Urinary bladder (tissue), 4 donors: ENCODE data around the gene ACSF3. TPM values are rescaled to one million over a fixed set of nuclear protein-coding genes. Genes with fewer than 3 reads are reported as not detected.

Experiments used
- DNase-seq: peaks from one replicate; pipeline ENCODE4 v3.0.0-alpha.2; 2015; ENCODE audit errors: extremely low spot score
- H3K27ac ChIP-seq: one replicate; pipeline ENCODE4 v1.5.1; 2013; ENCODE audit warnings: low read depth, mild to moderate bottlenecking, moderate library complexity
- H3K36me3 ChIP-seq: one replicate; pipeline ENCODE4 v1.6.1; 2013; ENCODE audit warnings: mild to moderate bottlenecking, moderate library complexity; ENCODE audit not compliant: insufficient read depth
- H3K4me1 ChIP-seq: one replicate; pipeline ENCODE4 v1.6.1; 2013; ENCODE audit warnings: mild to moderate bottlenecking, moderate library complexity; ENCODE audit not compliant: insufficient read depth
- H3K4me3 ChIP-seq: one replicate; pipeline ENCODE4 v1.5.1; 2013; ENCODE audit warnings: low read depth, low read length
- WGBS: extraction: QIAGEN DNeasy Blood & Tissue Kit; methylation state at CpG from one replicate; pipeline ENCODE4 v1.1.7; 2013; 5-methylcytosine and 5-hydroxymethylcytosine counted together
- polyA plus RNA-seq: library from polyadenylated mRNA; stranded (reverse); fragments of 200-250 nt; gene quantifications from one replicate; pipeline ENCODE4 v1.2.3, GENCODE V29; 2013
- total RNA-seq: library from RNA; depleted of rRNA; stranded (reverse); fragments of >200 nt; gene quantifications from one replicate; pipeline ENCODE4 v1.2.3, GENCODE V29; 2014
- donor health status: healthy with polysubstance abuse.
- donor health status: healthy.

ACSF3 gene
- total and polyA plus RNA-seq, 2 donors, result 19.1 to 19.7 TPM

DNA sequence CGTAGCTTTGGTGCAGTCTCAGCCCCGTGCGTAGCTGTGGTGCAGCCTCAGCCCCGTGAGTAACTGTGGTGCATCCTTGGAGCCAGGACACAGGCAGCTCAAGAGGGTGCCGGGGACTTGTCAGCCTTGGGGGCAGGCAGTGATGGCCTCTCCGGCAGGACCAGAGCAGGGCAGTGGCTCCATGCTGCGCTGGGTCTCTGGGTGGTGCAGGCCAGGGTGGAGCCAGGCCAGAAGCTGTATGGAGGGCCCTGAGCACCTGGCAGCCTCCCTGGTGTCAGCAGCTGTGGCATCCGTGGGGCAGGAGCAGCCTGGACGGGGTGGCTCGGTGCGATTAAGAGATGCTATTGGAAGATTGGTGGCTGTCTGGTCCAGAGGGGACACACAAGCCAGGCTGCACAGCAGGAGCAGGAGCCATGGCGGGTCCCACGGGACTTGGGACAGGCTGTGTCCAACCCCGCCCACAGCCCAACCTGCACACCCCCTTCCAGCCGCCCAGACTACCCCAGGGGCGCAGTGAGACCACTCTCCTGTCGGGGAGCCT is 49.6 kb downstream of the ACSF3 start:
- H3K4me3 ChIP-seq, result no peak overlapping the region
- H3K36me3 ChIP-seq, result no peaks in the 10 kb centered on the region
- 96% methylated on average over 17 of the region's 17 CpGs for WGBS
- H3K27ac ChIP-seq, result no peak overlapping the region
- no peaks in the 10 kb centered on the region for H3K4me1 ChIP-seq
- DNase-seq, result no peak

DNA sequence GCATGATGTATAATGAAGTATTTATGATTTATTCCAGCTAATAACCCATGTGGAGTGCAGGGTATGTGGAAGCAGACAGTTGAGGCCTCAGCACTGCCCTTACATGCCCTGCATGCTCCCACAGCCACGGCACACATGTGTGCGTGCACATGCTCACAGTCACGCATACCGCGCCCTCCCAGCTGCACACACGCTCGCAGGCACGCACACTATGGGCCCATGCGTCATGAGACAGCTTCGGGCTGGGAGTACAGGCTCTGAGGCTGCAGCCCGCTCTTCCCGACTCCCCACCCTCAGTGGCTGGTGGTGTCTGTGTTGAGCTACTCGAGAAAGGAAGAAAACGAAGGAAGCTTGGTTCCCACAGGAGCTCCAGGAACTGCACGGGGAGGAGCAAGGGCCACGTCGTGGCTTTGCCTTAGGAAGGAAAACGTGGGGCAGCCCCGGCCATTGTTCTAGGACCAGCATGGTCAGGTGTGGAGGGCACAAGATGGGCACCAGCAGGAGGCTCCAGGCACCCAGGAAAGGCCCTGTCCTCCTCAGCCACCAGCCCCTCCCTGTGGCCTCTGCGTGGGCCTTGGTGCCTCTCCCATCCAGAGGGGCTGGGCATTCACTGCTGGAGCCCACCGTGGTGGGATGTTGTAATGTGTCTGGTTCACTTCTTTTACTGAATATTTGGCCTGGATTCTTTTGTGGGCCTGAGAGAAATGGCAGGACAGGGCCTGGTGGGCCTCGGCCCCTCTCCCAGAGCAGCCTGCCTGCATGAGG is 50.4 kb downstream of the ACSF3 start:
- H3K27ac ChIP-seq, result no peak overlapping the region
- DNase-seq, result no peak
- H3K4me1 ChIP-seq, result no peaks in the 10 kb centered on the region
- 92% methylated on average over 22 of the region's 22 CpGs for WGBS
- no peaks in the 10 kb centered on the region for H3K36me3 ChIP-seq
- H3K4me3 ChIP-seq, result no peak overlapping the region

DNA sequence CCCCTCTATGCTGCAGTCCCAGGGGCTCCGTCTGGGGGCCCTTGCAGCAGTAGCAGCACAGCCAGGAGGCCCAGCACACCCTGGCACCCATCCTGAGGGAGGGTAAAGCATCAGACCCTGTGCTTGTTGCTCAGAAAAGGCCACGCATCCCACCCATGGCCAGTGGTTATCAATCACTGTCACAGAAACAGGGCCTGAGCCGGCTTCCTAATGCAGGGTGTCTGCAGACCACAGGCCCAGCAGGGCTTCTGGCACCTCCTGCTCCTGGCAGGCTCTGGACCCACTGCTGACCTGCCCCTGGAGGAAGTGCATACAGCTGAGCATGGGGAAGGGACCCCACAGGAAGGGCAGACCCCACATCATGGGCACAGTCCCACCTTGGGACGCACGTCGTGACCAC is 51.0 kb downstream of the ACSF3 start:
- Histone ChIP-seq H3K4me1 (no peaks in the 10 kb centered on the region), H3K36me3 (no peaks in the 10 kb centered on the region), H3K4me3 (no peak overlapping the region), H3K27ac (no peak overlapping the region)
- no peak for DNase-seq
- 91% methylated on average over 6 of the region's 6 CpGs for WGBS

DNA sequence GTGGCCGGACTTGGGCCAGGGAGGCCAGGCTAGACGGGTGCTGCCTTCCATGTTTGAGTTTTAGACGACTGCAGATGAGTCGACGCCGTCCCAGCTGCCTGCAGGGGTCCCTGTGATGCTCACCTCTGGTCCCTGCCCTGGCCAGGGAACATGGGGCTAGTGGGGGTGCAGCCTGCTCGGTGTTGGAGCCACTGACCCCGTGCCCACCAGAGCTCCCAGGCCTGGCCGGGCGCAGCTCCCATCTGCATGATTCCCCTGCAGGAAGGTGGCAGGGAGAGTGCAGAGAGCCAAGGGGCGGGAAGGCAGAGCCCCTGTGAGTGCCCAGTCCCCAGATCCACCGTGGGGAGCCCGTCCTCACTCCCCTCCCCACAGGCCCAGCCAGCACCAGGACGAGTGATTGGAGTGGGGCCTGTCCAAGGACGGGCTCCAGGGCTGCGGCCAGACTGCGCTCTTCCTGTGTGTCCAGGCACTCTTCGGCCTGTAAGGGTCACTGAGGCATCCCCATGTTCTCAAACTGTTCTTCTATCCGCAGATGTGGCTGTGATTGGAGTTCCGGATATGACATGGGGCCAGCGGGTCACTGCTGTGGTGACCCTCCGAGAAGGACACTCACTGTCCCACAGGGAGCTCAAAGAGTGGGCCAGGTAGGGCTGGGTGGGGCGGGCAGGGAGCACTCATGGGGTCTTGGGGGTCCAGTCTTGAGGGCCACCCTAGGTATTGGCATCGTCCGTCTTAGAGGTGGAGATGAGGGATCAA is 51.9 kb downstream of the ACSF3 start:
- 95% methylated on average over 25 of the region's 25 CpGs for WGBS

DNA sequence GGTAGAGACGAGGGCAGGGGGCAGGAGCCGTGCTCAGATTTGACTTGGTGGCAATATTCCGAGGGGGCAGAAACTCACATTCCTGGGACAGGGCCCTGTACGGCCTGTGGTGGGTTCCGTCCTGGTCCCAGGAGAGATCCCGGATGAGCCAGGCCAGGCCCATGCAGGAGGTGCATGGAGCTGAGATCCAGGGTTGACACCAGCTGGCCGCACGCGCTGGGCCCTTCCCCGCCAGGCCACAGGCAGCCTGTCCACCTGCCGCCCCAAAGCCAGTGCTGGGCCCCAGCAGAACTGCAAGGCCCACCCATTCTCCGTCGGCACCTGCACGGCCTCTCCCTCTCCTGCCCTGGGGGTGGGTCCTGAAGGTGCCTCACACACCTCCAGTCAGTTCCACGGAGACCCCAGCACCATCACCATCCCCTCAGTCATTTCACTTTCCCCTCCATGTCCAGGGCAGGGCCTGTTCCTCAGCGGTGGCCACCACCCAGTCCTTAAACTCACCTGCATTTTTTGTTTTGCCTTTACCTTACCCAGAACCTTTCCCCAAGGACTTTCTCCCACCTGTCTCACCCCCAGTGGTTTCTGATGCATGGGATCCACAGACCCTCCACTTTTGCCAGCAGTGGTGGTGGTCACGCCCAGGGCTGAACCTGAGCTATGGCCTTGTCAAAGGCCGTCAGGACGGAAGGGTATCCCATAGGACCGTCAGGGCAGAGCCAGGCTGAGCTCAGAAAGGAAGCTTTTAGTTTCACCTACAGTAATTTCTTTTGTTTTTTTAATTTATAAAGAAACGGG is 52.8 kb downstream of the ACSF3 start:
- 97% methylated on average over 21 of the region's 21 CpGs for whole genome bisulfite sequencing
- H3K27ac ChIP-seq, result no peak overlapping the region
- no peak for DNase-seq
- H3K4me3 ChIP-seq, result no peak overlapping the region
- H3K4me1 ChIP-seq, result no peaks in the 10 kb centered on the region
- H3K36me3 ChIP-seq, result no peaks in the 10 kb centered on the region

More for the DNA sequence above, 51.9 kb downstream of the ACSF3 start:
- Histone ChIP-seq H3K4me1 (no peaks in the 10 kb centered on the region), H3K36me3 (no peaks in the 10 kb centered on the region), H3K27ac (no peak overlapping the region), H3K4me3 (no peak overlapping the region)
- DNase-seq, result no peak

DNA sequence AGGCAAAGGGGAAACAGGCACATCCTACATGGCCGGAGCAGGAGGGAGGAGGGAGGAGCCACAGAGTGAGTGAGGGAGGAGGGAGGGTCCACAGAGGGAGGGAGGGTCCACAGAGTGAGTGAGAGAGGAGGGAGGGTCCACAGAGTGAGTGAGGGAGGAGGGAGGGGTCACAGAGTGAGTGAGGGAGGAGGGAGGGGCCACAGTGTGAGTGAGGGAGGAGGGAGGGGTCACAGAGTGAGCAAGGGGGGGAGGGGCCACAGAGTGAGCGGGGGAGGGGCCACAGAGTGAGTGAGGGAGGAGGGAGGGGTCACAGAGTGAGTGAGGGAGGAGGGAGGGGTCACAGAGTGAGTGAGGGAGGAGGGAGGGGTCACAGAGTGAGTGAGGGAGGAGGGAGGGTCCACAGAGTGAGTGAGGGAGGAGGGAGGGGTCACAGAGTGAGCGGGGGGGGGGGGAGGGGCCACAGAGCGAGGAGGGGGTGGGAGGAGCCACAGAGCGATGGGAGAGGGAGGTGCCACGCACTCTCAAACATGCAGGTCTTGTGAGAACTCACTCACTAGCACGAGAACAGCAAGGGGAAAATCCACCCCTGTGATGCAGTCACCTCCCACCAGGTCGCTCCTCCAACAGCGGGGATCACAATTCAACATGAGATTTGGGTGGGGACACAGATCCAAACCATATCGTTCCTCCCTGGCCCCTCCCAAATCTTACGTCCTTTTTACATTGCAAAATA is 53.6 kb downstream of the ACSF3 start:
- no peak overlapping the region for H3K4me3 ChIP-seq
- H3K4me1 ChIP-seq, result no peaks in the 10 kb centered on the region
- 84% methylated on average over 10 of the region's 11 CpGs for WGBS
- H3K36me3 ChIP-seq, result no peaks in the 10 kb centered on the region
- no peak for DNase-seq
- no peak overlapping the region for H3K27ac ChIP-seq

DNA sequence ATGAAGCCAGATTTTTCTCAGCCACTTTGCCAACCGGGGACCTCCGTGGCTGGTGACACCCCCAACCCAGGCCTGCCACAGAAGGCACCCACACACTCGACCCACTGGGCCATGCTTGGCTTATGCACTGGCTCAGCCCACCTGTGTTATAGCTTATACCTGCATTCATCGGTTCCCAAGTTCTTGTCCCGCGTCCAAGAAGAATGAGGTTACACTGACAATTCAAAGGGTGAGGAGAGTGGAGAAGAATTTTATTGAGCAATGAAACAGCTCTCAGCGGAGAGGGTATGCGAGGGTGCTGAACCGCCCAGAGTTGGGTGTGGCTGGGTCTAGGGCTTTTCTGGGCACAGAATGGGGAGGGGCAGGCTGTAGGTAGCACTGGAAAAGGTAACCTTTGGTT is 55.7 kb downstream of the ACSF3 start:
- H3K4me1 ChIP-seq, result no peaks in the 10 kb centered on the region
- no peak overlapping the region for H3K27ac ChIP-seq
- WGBS, result 97% methylated on average over 9 of the region's 9 CpGs
- H3K36me3 ChIP-seq, result no peaks in the 10 kb centered on the region
- H3K4me3 ChIP-seq, result no peak overlapping the region
- DNase-seq, result no peak

DNA sequence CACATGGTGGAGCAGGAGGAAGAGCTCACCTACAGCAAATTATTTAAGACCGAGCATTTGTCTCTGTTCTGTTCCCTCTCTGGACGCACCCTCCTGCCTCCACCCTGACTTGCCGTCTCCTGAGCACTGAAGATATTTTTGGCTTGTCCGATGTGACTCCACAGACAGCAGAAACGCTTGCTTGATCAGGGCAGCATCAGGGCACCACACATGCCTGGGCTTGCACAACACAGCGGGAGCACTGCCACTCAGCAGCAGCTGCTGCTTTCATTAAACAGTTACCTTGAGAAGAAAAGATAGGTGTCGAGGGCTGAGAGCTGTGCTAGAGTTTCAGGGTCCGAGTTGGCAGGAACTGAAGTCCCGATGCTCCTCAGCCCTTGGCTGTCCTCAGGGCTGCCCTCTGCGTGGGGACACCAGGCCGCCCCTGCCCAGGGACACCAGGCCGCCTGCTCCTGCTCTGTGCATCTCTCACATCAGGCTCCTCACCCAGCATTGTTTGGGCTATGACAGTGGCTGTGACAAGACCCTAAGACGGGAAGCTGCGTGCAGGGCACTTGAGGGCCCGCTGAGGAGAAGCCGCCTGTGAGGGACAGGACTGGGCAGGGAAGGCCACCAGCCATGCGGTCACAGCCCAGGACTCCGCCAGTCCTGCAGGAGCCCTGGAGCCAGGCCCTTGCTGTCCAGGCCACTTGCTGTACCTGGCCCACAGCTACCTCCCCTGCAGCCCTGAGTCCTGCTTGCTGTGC is 56.6 kb downstream of the ACSF3 start:
- Histone ChIP-seq H3K36me3 (no peaks in the 10 kb centered on the region), H3K27ac (no peak overlapping the region), H3K4me3 (no peak overlapping the region), H3K4me1 (no peaks in the 10 kb centered on the region)
- WGBS, result 95% methylated on average over 18 of the region's 18 CpGs
- no peak for DNase-seq

DNA sequence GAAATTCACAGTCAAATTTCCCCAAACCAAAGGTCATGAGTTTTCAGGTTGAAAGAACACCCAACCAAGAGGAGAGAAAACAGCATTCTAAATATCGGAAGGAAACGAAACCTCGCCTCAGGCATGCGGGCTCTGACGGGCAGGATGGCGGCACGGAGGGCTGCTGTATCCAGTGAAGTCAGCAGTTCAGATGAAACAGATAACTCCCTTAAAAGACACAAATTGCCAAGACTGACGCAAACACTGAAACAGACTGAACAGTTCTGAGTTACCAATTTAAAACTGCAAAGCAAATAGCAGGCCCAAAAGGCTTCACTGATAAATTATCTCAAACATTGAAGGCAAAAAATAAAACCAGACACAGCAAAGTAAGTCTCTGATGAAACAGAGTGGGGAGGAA is 57.3 kb downstream of the ACSF3 start:
- H3K4me1 ChIP-seq, result no peaks in the 10 kb centered on the region
- no peak for DNase-seq
- H3K36me3 ChIP-seq, result no peaks in the 10 kb centered on the region
- WGBS, result 93% methylated on average over 8 of the region's 8 CpGs
- H3K27ac ChIP-seq, result no peak overlapping the region
- H3K4me3 ChIP-seq, result no peak overlapping the region

DNA sequence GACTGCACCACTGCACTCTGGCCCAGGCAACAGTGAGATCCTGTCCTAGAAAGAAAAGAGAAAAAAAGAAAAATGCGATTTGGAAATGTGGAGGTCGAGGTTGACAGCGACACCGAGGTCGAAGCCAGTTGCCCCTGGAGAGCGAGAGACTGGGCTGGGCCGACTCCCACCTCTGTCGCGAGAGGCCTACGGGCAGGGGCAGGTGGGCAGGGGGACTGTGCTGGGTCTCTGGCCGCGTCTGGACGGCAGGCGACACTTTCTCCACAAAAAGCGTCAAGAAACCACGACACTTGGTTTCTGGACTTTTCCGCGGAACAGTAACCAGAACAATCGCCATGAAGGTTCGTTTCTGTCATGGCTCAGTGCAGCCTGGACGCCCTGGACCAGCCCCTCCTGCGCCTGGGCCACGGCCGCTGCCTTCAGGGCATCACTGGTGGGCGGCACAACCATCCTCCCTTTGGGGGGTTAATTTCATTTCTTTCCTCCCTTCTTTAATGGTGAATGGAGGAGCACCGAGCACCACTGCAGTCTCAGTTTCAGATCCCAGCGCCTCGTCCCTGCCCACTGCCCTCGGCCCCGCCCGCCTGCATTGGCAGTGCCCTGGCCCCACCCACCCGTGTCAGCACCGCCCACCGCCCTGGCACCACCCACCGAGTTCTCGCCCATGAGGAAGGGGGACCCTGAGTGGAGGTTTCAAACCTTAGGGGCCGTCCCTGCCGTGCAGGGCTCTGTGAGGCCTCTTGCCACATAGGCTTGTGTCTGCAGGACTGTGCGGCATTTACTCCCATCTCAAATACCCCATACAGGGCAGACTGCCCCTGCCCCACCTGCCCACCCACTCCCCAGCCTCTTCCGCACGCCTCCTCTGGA is 59.4 kb downstream of the ACSF3 start:
- H3K4me3 ChIP-seq, result no peak overlapping the region
- no peaks in the 10 kb centered on the region for H3K36me3 ChIP-seq
- DNase-seq, result no peak
- H3K4me1 ChIP-seq, result no peaks in the 10 kb centered on the region
- no peak overlapping the region for H3K27ac ChIP-seq
- WGBS, result 87% methylated on average over 41 of the region's 41 CpGs

DNA sequence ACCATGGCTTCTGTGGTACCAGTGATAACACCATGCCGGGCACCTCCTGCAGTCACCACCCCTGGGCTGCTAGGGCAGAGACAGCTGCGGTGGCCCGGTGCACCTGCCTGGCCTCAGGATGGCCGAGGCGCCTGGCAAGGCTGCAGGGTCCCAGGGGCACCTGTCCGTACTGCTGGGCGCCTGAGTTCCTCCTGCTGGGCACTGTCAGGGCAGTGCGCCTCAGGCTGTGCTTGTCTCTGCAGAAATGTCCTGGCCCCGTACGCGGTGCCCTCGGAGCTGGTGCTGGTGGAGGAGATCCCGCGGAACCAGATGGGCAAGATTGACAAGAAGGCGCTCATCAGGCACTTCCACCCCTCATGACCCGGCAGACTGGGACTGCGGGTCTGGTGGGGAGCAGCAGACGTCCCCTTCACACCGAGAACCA is 60.2 kb downstream of the ACSF3 start:
- Histone ChIP-seq H3K36me3 (no peaks in the 10 kb centered on the region), H3K4me3 (no peak overlapping the region), H3K4me1 (no peaks in the 10 kb centered on the region), H3K27ac (no peak overlapping the region)
- WGBS, result 90% methylated on average over 19 of the region's 19 CpGs
- no peak for DNase-seq
